ENCODE results near the gene PRKAG3. TPM values are rescaled to one million over a fixed set of nuclear protein-coding genes. Genes with fewer than 3 reads are reported as not detected.
"Not testable (repeated sequence)": the region's sequence is repeated elsewhere in the genome, so short reads cannot be mapped to it uniquely, and the experiment has no call there.

PRKAG3 gene
- total RNA-seq, 6 donors from 2014 or later: not detected

DNA sequence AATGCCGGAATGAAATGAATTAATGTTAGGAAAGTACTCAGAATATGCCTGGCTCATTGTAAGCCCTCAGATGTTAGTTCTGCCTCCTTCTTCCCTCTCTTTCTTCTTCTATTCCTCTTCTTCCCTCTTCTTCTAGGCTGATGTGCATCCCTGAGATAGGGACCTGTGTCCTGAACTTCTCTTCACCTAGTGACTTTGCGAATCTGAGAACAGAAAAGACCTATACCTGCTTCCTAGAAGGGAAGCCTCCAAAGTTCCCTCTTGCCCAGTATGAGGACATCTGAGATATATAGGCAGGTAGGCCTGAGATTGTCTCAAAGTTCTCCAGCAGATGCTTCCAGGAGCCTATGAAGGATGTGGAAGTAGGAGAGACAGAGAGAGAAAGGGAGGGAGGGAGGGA, 57.7 kb downstream of the PRKAG3 start:
- no peaks in the 10 kb centered on the region for H3K27me3 ChIP-seq
- no peaks in the 10 kb centered on the region for H3K36me3 ChIP-seq
- TF ChIP-seq POLR2AphosphoS5 (IDR thresholded peaks at IDR 0.05) (no peak), EP300 (IDR thresholded peaks at IDR 0.05) (no peak), POLR2A (IDR thresholded peaks at IDR 0.05) (no peak)
- TF ChIP-seq, protein P1, sequence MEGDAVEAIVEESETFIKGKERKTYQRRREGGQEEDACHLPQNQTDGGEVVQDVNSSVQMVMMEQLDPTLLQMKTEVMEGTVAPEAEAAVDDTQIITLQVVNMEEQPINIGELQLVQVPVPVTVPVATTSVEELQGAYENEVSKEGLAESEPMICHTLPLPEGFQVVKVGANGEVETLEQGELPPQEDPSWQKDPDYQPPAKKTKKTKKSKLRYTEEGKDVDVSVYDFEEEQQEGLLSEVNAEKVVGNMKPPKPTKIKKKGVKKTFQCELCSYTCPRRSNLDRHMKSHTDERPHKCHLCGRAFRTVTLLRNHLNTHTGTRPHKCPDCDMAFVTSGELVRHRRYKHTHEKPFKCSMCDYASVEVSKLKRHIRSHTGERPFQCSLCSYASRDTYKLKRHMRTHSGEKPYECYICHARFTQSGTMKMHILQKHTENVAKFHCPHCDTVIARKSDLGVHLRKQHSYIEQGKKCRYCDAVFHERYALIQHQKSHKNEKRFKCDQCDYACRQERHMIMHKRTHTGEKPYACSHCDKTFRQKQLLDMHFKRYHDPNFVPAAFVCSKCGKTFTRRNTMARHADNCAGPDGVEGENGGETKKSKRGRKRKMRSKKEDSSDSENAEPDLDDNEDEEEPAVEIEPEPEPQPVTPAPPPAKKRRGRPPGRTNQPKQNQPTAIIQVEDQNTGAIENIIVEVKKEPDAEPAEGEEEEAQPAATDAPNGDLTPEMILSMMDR (IDR thresholded peaks at IDR 0.05): no peak
- 96 to 98% methylated on average over 2 of the region's 2 CpGs for WGBS, 2 donors
- H3K9me3 ChIP-seq: peaks cover 0 to 5% (median 3%) of the 10 kb centered on the region in 4 donors
- ATAC-seq (ENCODE audit: low FRiP score in 2 of 2) (no peak), DNase-seq (no peak)
- no peak overlapping the region for H3K4me3 ChIP-seq
- no peaks in the 10 kb centered on the region for H3K4me1 ChIP-seq
- H3K27ac ChIP-seq: no peak overlapping the region

DNA sequence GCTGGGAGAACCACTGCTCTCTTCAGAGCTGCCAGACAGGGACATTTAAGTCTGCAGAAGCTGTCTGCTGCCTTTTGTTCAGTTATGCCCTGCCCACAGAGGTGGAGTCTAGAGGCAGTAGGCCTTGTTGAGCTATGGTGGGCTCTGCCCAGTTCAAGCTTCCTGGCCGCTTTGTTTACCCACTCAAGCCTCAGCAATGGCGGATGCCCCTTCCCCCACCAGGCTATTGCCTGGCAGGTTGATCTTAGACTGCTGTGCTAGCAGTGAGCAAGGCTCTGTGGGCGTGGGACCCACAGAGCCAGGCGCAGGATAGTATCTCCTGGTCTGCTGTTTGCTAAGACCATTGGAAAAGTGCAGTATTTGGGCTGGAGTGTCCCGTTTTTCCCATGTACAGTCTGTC, 58.8 kb downstream of the PRKAG3 start:
- WGBS, 2 donors: 93 to 96% methylated on average over 5 of the region's 5 CpGs
- not testable (repeated sequence) for H3K9me3 ChIP-seq; H3K27me3 ChIP-seq; H3K4me3 ChIP-seq; H3K4me1 ChIP-seq; ATAC-seq (ENCODE audit: low FRiP score in 2 of 2); H3K36me3 ChIP-seq; DNase-seq; H3K27ac ChIP-seq

Other genes starting within 250 kb of the PRKAG3 start
- gene PLCD4, start 223.9 kb downstream of the PRKAG3 start, total RNA-seq: under 1 TPM in 4 of 6 donors, not detected in 2; 0.30 to 0.98 (median 0.37) TPM
- 10 to 100 TPM; 17.1 to 58.7 (median 24.6) TPM for gene ZNF142, start 172.2 kb downstream of the PRKAG3 start, total RNA-seq
- 100 to 1,000 TPM in 1 of 6 donors, 10 to 100 TPM in 5; 18.2 to 128 (median 32.2) TPM for gene BCS1L, start 172.1 kb downstream of the PRKAG3 start, total RNA-seq
- 10 to 100 TPM in 5 of 6 donors, 1 to 10 TPM in 1; 7.3 to 25.7 (median 17.8) TPM for gene RNF25, start 159.8 kb downstream of the PRKAG3 start, total RNA-seq
- gene STK36, start 159.7 kb downstream of the PRKAG3 start, total RNA-seq: 100 to 1,000 TPM in 1 of 6 donors, 10 to 100 TPM in 5; 21.3 to 153 (median 36.8) TPM
- 10 to 100 TPM; 21.1 to 46.1 (median 31.7) TPM for gene TTLL4, start 121.0 kb downstream of the PRKAG3 start, total RNA-seq
- gene CYP27A1, start 49.7 kb downstream of the PRKAG3 start, total RNA-seq: 100 to 1,000 TPM in 5 of 6 donors, 10 to 100 TPM in 1; 70.1 to 178 (median 160) TPM
- 1 to 10 TPM in 1 of 6 donors, under 1 TPM in 2, not detected in 3; 0.31 to 4.2 (median 0.44) TPM for gene WNT6, start 28.0 kb upstream of the PRKAG3 start, total RNA-seq
- 1 to 10 TPM in 1 of 6 donors, under 1 TPM in 3, not detected in 2; 0.15 to 1.0 (median 0.55) TPM for gene WNT10A, start 49.0 kb upstream of the PRKAG3 start, total RNA-seq
- gene CDK5R2, start 127.9 kb upstream of the PRKAG3 start, total RNA-seq: not detected
- not detected for gene FEV, start 153.4 kb upstream of the PRKAG3 start, total RNA-seq
- not detected for gene CRYBA2, start 161.6 kb upstream of the PRKAG3 start, total RNA-seq
- gene CFAP65, start 209.7 kb upstream of the PRKAG3 start, total RNA-seq: 10 to 100 TPM in 3 of 6 donors, 1 to 10 TPM in 2, under 1 TPM in 1; 0.26 to 18.7 (median 10.7) TPM
- 1 to 10 TPM in 3 of 6 donors, under 1 TPM in 1, not detected in 2; 0.80 to 4.4 (median 1.5) TPM for gene IHH, start 229.1 kb upstream of the PRKAG3 start, total RNA-seq